Fibroblast of peridontal ligament (primary cell): ENCODE results near the gene DOCK3.

Experiments used
- DNase-seq: peaks from one replicate; pipeline ENCODE4 v3.0.0-alpha.2; 2010; ENCODE audit errors: extremely low read depth

DOCK3 gene

GRCh38 chr3:51408813-51409212, 734.1 kb downstream of the DOCK3 start:
- DNase-seq: no peak

- DNase-seq: no peak
These were observed 747.5 kb downstream of the DOCK3 start for GRCh38 chr3:51422211-51422610.

GRCh38 chr3:51426921-51427320, 752.2 kb downstream of the DOCK3 start:
- DNase-seq: no peak

- no peak for DNase-seq
These were observed 754.4 kb downstream of the DOCK3 start for GRCh38 chr3:51429138-51429537.
